COLO829 (cell line): ENCODE measurements around the gene BCAR3.
"Not testable (repeated sequence)": the region's sequence is repeated elsewhere in the genome, so short reads cannot be mapped to it uniquely, and the experiment has no call there.

Experiments used
- DNase-seq: peaks from one replicate; pipeline ENCODE4 v3.0.0; 2012; ENCODE audit warnings: low spot score

BCAR3 gene

GRCh38 chr1:93668951-93669350 lies 12.7 kb downstream of the BCAR3 start:
- no peak for DNase-seq

- DNase-seq = no peak
These were observed 13.5 kb downstream of the BCAR3 start for GRCh38 chr1:93668121-93668520.

GRCh38 chr1:93667642-93668041 lies 14.0 kb downstream of the BCAR3 start:
- no peak for DNase-seq

DNA sequence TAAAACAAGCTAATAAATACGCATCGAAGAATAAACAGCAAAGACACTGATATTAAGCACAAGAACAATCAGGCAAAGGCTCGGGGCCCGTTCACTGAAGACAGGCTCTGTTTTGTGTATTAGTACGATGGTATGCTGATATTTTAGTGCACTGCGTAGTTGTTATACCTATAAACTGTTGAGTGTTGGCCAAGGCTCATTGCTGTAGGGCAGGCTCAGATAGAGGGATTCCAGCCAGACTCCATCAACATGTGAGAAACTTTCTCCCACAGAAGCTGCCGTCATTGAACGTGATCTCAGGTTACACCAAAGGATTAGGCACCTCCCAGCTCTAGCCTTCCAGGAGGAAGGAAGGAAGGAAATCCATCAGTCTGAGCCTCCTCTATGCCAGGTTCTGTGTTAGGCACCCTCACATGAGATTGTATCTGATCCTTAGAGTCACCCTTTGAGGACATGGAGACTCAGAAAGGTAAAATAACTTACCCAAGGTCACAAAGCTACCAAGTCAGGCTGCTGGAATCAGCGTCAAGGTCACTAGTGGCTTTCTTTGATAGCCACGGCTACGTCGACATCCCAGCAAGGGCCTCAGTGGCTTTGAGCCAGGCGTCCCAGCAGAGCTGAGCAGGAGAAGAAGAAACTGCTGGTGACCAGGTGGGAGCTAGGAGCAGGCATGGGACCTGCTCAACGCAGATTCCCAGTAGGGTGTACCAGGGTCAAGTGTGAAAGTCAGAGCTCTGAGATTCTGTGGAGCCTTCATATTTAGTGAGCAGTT lies 14.8 kb downstream of the BCAR3 start:
- no peak for DNase-seq

GRCh38 chr1:93665015-93665414 lies 16.6 kb downstream of the BCAR3 start:
- no peak for DNase-seq

GRCh38 chr1:93663208-93663614 lies 18.4 kb downstream of the BCAR3 start:
- no peak for DNase-seq

- DNase-seq = no peak
These were observed 19.0 kb downstream of the BCAR3 start for GRCh38 chr1:93662481-93663207.

DNA sequence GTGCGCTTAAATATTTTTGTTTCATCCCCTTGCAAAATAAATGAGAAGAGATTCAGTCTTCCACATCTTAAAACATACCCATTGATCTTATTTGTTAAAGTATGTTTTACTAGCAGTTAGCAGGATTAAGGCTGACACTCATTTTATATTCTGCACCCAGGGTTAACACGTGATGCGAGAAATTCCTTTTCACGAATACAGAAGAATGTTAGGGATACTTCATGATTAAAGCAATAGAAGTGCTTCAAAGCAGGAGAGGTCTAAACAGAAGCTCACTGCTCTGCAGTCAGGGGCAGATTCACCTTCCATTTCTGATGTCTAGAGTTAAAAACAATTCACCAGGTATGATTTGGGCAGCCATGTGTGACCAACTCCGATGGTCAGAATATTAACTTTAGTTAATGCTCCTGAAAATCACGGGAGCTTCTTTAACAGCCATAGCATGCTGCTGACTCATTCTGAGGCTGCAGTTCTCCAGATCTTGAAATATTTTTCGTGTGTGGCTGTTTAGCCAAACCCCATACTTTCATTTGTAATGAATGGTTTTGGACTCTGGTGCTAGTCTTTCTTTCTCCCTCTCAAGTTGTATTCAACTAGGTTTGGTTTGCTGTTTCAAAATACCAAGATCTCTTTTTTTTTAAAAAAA lies 19.7 kb downstream of the BCAR3 start:
- DNase-seq = no peak

DNA sequence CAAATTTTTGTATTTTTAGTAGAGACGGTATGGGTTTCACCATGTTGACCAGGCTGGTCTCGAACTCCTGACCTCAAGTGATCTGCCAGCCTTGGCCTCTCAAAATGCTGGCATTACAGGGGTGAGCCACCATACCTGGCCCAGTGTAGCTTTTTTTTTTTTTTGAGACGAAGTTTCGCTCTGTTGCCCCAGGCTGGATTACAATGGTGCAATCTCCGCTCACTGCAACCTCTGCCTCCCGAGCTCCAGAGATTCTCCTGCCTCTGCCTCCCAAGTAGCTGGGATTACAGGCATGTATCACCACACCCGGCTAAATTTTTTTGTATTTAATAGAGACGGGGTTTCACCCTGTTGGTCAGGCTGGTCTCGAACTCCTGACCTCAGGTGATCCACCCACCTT lies 20.3 kb downstream of the BCAR3 start:
- DNase-seq = not testable (repeated sequence)

DNA sequence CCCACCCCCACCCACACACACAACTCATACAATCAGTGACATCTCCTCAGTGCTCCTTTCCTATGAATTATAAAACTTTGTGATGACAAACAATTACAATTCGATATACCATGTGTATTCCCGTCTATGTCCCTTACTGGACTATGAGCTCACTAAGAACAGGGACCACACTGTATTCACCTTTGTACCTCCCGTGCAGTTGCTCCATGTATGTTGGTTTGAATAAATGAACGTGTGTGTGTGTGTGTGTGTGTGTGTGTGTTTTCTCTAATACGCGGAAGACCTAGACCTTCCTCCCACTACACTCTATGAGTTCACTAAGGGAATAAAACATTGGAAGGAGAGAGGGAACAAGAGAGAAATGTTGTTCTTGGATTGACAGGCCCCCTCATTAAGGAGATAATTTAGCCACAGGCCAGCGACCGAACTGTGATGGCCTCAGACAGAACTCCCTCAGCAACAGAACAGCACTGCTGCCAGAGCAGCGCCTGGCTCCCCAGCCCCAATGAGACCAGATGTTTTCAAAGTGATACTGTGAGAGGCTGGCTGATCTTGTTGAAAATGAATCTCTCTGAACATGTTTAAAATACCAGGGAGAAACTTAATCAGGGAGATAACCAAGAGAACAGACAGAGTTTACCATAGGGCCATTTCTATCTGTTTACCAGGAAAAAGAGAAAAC lies 21.7 kb downstream of the BCAR3 start:
- no peak for DNase-seq

- DNase-seq = no peak
These were observed 23.4 kb downstream of the BCAR3 start for GRCh38 chr1:93658188-93658587.

DNA sequence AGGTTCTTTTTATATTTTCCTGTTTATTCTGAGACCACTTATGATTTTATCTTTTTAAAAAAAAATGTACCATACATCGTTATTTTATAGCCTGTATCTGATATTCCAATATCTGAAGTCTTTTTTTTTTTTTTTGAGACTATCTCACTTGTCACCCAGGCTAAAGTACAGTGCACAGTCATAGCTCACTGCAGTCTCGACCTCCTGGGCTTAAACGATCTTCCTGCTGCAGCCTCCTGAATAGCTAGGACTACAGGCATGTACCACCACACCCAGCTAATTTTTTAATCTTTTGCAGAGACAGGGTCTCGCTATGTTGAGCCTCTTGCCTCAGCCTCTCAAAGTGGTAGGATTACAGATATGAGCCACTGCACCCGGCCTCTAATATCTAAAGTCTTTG lies 25.1 kb downstream of the BCAR3 start:
- DNase-seq = no peak

- no peak for DNase-seq
These were observed 28.0 kb downstream of the BCAR3 start for GRCh38 chr1:93653656-93654055.

DNA sequence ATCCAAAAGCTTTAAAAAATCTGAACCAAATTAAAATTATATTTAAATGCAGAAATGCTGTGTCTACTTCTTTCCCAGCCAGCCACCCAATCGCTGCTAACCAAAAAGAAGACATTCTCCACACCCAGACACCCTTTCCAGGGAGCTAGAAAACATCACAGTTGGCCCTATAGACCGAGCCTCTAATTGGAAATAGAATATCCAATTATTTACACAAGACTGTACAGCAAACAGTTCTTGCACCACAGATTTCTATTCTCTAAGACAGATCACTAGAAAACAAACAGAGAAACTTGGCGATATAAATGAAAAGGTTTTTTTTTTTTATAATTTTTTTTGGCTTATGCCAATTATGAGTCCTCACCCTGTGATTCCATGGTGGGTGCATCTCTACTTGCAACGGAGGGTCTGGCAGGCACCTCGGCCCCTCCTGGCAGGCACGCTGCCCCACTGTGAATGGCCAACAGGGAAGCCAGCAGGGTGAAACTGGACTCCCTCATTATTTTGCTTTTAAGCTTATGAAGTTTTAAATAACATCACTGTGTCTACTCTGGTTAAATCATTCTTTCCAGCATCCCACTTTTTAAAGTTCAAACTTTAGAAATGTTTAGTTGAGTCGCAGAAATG lies 29.2 kb downstream of the BCAR3 start:
- no peak for DNase-seq

DNA sequence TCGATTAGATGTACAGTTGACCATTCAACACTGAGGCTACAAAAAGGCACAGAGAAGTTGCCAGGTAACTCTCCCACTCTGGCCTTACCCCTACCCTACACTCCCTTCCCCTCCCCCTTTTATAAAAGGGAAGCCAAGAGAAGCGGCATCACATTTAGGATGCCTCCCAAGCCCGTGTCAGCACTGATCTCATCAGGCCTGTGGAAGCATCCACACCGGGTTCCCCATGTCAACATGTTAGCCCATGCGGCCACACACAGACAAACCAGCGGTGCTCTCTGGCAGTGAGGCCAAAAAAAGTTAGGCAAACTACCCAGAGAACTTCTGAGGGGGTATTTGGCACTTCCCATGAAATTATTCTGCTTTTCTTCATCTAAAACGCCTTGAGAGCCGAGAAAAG lies 29.9 kb downstream of the BCAR3 start:
- DNase-seq = no peak

GRCh38 chr1:93650159-93650558 lies 31.5 kb downstream of the BCAR3 start:
- not testable (repeated sequence) for DNase-seq

DNA sequence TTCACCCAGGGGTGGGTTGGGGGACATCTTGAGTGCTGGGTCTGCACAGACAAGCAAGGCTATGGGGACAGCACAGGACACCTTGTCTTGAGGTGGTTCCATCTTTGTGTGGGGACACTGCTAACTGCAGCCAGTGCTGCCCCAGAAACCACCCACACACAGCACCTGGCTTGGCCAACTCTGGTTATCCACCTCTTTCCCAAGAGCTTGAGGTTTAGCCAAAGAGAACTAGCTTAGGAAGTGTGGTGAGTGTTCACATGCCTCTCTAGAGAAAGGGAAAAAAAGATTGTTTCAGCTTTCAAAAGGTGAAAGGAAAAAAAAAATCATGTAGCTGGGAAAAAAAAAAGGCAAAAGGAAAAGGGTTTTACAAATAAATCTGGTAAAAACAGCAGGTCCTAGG lies 32.4 kb downstream of the BCAR3 start:
- no peak for DNase-seq

DNA sequence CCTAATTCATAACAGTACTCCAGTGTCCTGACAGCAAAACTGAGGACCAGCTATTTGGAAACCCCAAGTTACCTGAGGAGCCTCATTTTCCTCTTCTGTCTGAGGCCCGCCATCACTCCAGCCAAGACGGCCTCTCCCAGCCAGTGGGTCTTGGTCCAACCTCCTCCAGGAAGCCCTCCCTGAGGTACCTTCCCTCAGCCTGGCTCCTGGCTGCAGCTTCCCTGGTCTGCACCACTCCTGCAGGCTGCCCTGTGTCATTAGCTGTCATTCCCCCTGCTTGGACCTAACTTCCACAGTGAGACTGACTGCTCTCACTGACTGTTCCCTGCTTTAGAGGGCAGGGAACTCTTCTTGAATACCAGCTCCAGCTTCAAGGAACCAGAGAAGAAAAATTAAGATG lies 33.0 kb downstream of the BCAR3 start:
- DNase-seq = no peak

- no peak for DNase-seq
These were observed 40.1 kb downstream of the BCAR3 start for GRCh38 chr1:93641527-93641926.

DNA sequence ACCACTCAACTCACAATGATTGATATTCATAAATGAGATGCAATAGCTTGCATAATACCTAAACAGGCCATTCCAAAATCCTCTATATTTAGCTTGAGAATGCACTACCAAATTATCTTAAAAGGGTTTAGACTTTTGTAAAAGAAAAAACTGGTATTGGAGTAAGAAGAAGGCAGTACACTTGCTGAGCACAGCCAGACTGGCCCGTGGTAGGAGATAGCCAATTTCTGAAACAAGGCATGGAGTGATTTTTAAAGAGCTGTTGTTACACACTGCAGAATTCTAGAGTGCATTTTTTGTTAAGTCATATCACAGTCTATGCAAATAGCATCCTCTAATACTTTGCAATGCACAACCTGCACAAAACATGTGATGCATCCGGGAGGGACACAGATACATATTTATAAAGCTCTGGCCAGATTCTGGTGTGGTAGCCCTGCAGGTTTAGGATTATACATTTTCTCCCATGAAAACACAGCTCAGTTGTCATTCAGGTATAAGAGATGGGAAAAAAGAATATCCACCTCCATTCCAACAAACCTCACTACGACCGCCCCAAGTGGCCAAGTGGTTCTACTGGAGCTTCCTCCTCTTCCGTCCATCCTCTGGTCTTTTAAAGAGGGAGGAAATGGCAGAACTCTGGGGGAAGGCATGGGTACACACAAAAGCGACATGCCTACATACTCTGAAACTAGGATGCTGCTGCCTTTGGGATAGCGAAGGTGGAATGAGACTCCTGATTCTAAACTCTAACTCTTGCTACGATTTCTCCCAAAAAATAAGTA lies 40.8 kb downstream of the BCAR3 start:
- no peak for DNase-seq

DNA sequence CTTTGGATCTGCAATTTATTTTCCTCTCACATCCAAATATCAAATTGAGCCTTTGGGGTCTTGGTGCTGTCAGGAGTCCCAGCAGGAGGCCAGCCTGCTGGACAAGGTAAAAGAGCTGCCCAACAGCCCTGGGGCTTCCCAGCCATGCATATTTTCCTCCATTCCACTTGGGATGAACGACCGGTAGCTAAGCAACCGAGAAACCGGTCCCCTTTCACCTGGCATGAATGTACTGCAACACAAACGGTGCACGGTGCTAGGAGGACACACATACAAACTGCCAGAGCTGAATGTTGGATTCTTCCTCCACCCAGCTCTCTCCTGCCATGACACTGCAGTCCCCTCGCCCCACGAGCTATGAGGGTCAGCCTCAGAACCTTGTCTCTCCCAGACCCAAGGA lies 42.7 kb downstream of the BCAR3 start:
- no peak for DNase-seq
